ENCODE measurements around the gene ZFAND2A.

DNA sequence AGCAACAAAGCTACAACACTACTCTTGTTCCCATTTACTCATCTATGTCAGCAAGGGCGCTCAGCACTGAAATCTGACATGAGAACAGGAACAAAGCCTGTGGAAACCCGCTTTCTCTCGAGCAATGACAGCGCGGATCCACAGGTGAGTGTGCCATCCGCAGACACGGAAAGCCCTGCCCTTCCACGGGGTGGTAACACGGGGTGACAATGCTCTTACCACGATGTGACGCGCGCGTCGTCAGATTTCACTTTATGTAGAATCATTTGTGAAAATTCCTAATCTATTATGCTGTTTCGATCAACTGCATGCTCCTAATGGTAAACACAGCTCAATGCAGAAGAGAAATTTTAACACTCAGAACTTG, 34.4 kb downstream of the ZFAND2A start:
- TF ChIP-seq, protein P1, sequence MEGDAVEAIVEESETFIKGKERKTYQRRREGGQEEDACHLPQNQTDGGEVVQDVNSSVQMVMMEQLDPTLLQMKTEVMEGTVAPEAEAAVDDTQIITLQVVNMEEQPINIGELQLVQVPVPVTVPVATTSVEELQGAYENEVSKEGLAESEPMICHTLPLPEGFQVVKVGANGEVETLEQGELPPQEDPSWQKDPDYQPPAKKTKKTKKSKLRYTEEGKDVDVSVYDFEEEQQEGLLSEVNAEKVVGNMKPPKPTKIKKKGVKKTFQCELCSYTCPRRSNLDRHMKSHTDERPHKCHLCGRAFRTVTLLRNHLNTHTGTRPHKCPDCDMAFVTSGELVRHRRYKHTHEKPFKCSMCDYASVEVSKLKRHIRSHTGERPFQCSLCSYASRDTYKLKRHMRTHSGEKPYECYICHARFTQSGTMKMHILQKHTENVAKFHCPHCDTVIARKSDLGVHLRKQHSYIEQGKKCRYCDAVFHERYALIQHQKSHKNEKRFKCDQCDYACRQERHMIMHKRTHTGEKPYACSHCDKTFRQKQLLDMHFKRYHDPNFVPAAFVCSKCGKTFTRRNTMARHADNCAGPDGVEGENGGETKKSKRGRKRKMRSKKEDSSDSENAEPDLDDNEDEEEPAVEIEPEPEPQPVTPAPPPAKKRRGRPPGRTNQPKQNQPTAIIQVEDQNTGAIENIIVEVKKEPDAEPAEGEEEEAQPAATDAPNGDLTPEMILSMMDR (IDR thresholded peaks at IDR 0.05): no peak
- TF ChIP-seq POLR2A (IDR thresholded peaks at IDR 0.05): no peak

Measured in esophagus squamous epithelium (tissue), 4 donors.